NCI-H187 (cell line): ENCODE results near the gene ID2.

Experiments used
- DNase-seq, 2 experiments: peaks; one replicate each; lab custom pipeline; 2025; lab: John Stamatoyannopoulos, UW

Gene ID2

GRCh38 chr2:8681786-8682692 lies at the start of gene ID2:
Gene ID2 (plus strand): TSS chr2:8682056. CDS start chr2:8682166, 110 bp downstream.
- peak; percentile 100 for DNase-seq

- no peak for DNase-seq
Observed at GRCh38 chr2:8632755-8633154, 49.1 kb upstream of the ID2 start.

GRCh38 chr2:8633186-8633734 lies 48.6 kb upstream of the ID2 start:
- no peak for DNase-seq

GRCh38 chr2:8633735-8634313 lies 48.0 kb upstream of the ID2 start:
- DNase-seq = no peak

GRCh38 chr2:8634466-8635172 lies 47.2 kb upstream of the ID2 start:
- DNase-seq = no peak

GRCh38 chr2:8636041-8636491 lies 45.8 kb upstream of the ID2 start:
- DNase-seq = no peak

GRCh38 chr2:8636721-8637636 lies 44.9 kb upstream of the ID2 start:
- no peak for DNase-seq

- DNase-seq = no peak
Observed at GRCh38 chr2:8638327-8638726, 43.5 kb upstream of the ID2 start.

- DNase-seq = no peak
Observed at GRCh38 chr2:8639122-8639635, 42.7 kb upstream of the ID2 start.

- DNase-seq = no peak
Observed at GRCh38 chr2:8640498-8640897, 41.4 kb upstream of the ID2 start.

- DNase-seq = no peak
Observed at GRCh38 chr2:8641301-8641965, 40.4 kb upstream of the ID2 start.

- DNase-seq = no peak
Observed at GRCh38 chr2:8642366-8643068, 39.3 kb upstream of the ID2 start.

- DNase-seq = no peak
Observed at GRCh38 chr2:8643250-8643995, 38.4 kb upstream of the ID2 start.

GRCh38 chr2:8643996-8644356 lies 37.9 kb upstream of the ID2 start:
- DNase-seq = no peak

- DNase-seq = no peak
Observed at GRCh38 chr2:8644605-8645175, 37.2 kb upstream of the ID2 start.

GRCh38 chr2:8645176-8645831 lies 36.6 kb upstream of the ID2 start:
- DNase-seq = no peak

GRCh38 chr2:8646731-8647461 lies 35.0 kb upstream of the ID2 start:
- DNase-seq = no peak

GRCh38 chr2:8647462-8647857 lies 34.4 kb upstream of the ID2 start:
- no peak for DNase-seq
